Naive thymus-derived CD4-positive, alpha-beta T cell (primary cell): ENCODE data around the gene MORC1. TPM values are rescaled to one million over a fixed set of nuclear protein-coding genes. Genes with fewer than 3 reads are reported as not detected.

Experiments
- ATAC-seq: fragments of 150-1000 bp; cut with Tn5 transposase; 2 replicates; pipeline ENCODE4 v1.10.0; 2021; ENCODE audit warnings: mild to moderate bottlenecking, moderate library complexity
- CTCF ChIA-PET: fragments of 350-600 bp; sonication (Branson Sonifier 250); formaldehyde crosslinking; loops from one replicate; lab custom pipeline; 2021; ENCODE audit warnings: antibody characterized with exemption; lab: Charles Lee
- POLR2A ChIA-PET: fragments of 350-600 bp; sonication (Branson Sonifier 250); formaldehyde crosslinking; loops from one replicate; lab custom pipeline; 2021; ENCODE audit warnings: antibody characterized with exemption, inconsistent platforms; lab: Charles Lee
- DNase-seq, 9 donors: peaks; one replicate each; pipeline versions ENCODE4 v3.0.0 to v3.0.0-alpha.2; 2020 to 2022; ENCODE audit warnings: mixed read lengths in 1 of 9
- H3K27ac ChIP-seq: one replicate; pipeline ENCODE4 v1.7.0; 2013; ENCODE audit warnings: mild to moderate bottlenecking, low read depth, low read length, moderate library complexity
- H3K27me3 ChIP-seq, 2 donors: one replicate each; pipeline ENCODE4 v1.7.0; 2013; ENCODE audit warnings: low read length in 2 of 2, mild to moderate bottlenecking in 2 of 2, moderate library complexity in 2 of 2; ENCODE audit not compliant: control insufficient read depth in 2 of 2, insufficient read depth in 2 of 2
- H3K36me3 ChIP-seq, 3 experiments: 1 replicate in 2 of 3; 2 replicates in 1 of 3; pipeline ENCODE4 v1.7.0; 2013; ENCODE audit warnings: low read length in 3 of 3, mild to moderate bottlenecking in 3 of 3, moderate library complexity in 1 of 3; ENCODE audit not compliant: insufficient read depth in 3 of 3, control insufficient read depth in 2 of 3
- H3K4me1 ChIP-seq, 2 donors: one replicate each; pipeline ENCODE4 v1.7.0; 2013; ENCODE audit warnings: low read length in 2 of 2, mild to moderate bottlenecking in 2 of 2, moderate library complexity in 1 of 2; ENCODE audit not compliant: control insufficient read depth in 2 of 2, insufficient read depth in 2 of 2
- H3K4me3 ChIP-seq: 2 replicates; pipeline ENCODE4 v1.7.0; 2013; ENCODE audit warnings: mild to moderate bottlenecking, low read length
- H3K9me3 ChIP-seq, 3 experiments: 1 replicate in 2 of 3; 2 replicates in 1 of 3; pipeline ENCODE4 v1.7.0; 2013; ENCODE audit warnings: low read length in 3 of 3; ENCODE audit not compliant: control insufficient read depth in 2 of 3
- H3K27ac Mint-ChIP-seq, 9 donors: one replicate each; pipeline ENCODE4 v1.8.0; 2020 to 2022; ENCODE audit warnings: mixed read lengths in 9 of 9, mild to moderate bottlenecking in 8 of 9, moderate library complexity in 5 of 9, inconsistent platforms in 2 of 9
- H3K27me3 Mint-ChIP-seq, 5 donors: one replicate each; pipeline ENCODE4 v1.8.0; 2021 to 2022; ENCODE audit warnings: mixed read lengths in 5 of 5, mild to moderate bottlenecking in 1 of 5
- H3K36me3 Mint-ChIP-seq, 5 donors: one replicate each; pipeline ENCODE4 v1.8.0; 2020 to 2022; ENCODE audit warnings: mixed read lengths in 5 of 5, mild to moderate bottlenecking in 3 of 5, inconsistent platforms in 1 of 5
- H3K4me1 Mint-ChIP-seq, 7 donors: one replicate each; pipeline ENCODE4 v1.8.0; 2020 to 2022; ENCODE audit warnings: mixed read lengths in 7 of 7, mild to moderate bottlenecking in 3 of 7, inconsistent platforms in 1 of 7
- H3K4me3 Mint-ChIP-seq, 10 donors: one replicate each; pipeline ENCODE4 v1.8.0; 2020 to 2022; ENCODE audit warnings: mild to moderate bottlenecking in 10 of 10, mixed read lengths in 10 of 10, moderate library complexity in 6 of 10, inconsistent platforms in 2 of 10
- H3K9me3 Mint-ChIP-seq, 11 donors: one replicate each; pipeline ENCODE4 v1.8.0; 2020 to 2022; ENCODE audit warnings: mixed read lengths in 11 of 11, mild to moderate bottlenecking in 4 of 11, inconsistent platforms in 1 of 11, moderate library complexity in 1 of 11
- intact Hi-C, 2 donors: fragments of 100-400 bp; cut with micrococcal nuclease; formaldehyde crosslinking; loops; one replicate each; pipeline ENCODE4 v1.15.1; 2023
- polyA plus RNA-seq, 2 donors: library from polyadenylated mRNA; unstranded; fragments of 300-500 nt; fragmentation: Illumina TruSeq; gene quantifications; one replicate each; pipeline ENCODE4 v1.2.3, GENCODE V29; 2021
- total RNA-seq, 6 experiments: library from RNA in 5 of 6; stranded (reverse) in 5 of 6; gene quantifications; 1 replicate in 5 of 6; 2 replicates in 1 of 6; pipeline ENCODE4 v1.2.3 and lab custom pipeline; 2021 to 2026

MORC1 gene
- total and polyA plus RNA-seq, 7 experiments from 2014 or later: 0.12 TPM; not detected in 6

DNA sequence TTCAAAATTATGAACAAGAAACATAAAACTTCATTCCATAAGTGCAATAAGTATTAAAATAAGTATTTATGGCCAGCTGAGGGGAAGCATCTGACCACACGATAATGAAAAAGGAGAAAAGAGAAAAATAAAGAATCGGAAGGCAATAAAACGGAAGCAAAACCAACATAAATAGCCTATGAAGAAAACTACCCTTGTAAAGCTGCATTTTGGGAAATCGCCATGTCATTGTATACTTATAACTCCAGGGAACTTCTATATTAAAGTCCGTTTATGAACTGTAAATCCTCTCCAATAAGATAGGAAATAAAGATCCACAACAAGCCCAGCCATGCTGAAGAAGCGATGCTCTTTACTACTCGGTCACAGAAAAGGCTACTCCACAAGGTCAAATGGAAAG lies 47.7 kb downstream of the MORC1 start:
- CTCF ChIA-PET: no interaction called here
- POLR2A ChIA-PET: no interaction called here
- intact Hi-C loops: no loop called here
- Histone ChIP-seq H3K36me3 (no peaks in the 10 kb centered on the region), H3K27ac (no peak overlapping the region), H3K4me1 (no peaks in the 10 kb centered on the region), H3K27me3 (no peaks in the 10 kb centered on the region), H3K9me3 (no peaks in the 10 kb centered on the region), H3K4me3 (no peak overlapping the region)
- DNase-seq: no peak
- Mint-ChIP-seq H3K27ac (no peak overlapping the region), H3K4me1 (peaks cover 3 to 13% (median 7%) of the 10 kb centered on the region in 7 donors), H3K9me3 (no peaks in the 10 kb centered on the region), H3K36me3 (no peaks in the 10 kb centered on the region), H3K27me3 (peaks cover 23 to 42% (median 30%) of the 10 kb centered on the region in 5 donors), H3K4me3 (no peak overlapping the region)
- no peak for ATAC-seq

DNA sequence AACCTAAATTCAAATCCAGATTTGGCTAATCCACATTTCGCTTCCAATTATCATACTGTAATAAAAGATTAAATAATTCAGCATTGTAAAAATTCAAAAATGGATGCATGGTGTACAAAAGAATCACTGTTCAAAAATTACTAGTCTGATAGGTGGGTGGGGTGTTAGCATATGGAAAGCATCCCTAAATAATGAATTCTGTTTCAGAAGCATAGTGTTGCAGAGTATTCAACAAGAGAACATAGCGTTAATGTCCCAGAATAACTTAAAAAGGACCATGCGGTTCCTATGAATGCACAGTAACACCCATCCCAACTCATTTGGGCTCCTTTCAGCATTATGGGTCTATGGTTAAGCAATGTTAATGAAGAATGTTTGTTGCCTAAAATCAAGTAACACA lies 51.1 kb downstream of the MORC1 start:
- H3K27ac Mint-ChIP-seq: no peak overlapping the region
- no peak overlapping the region for H3K27ac ChIP-seq
- peaks cover 11 to 30% (median 15%) of the 10 kb centered on the region in 5 donors for H3K27me3 Mint-ChIP-seq
- no peaks in the 10 kb centered on the region for H3K36me3 Mint-ChIP-seq
- H3K9me3 ChIP-seq: no peaks in the 10 kb centered on the region
- H3K4me3 ChIP-seq: no peak overlapping the region
- peaks cover 0 to 5% (median under 1%) of the 10 kb centered on the region in 7 donors for H3K4me1 Mint-ChIP-seq
- no peaks in the 10 kb centered on the region for H3K9me3 Mint-ChIP-seq
- no peak overlapping the region for H3K4me3 Mint-ChIP-seq
- no peaks in the 10 kb centered on the region for H3K36me3 ChIP-seq
- DNase-seq (no peak), ATAC-seq (no peak)
- ChIA-PET POLR2A (no interaction called here), CTCF (no interaction called here)
- no peaks in the 10 kb centered on the region for H3K27me3 ChIP-seq
- H3K4me1 ChIP-seq: no peaks in the 10 kb centered on the region
- intact Hi-C loops: no loop called here

DNA sequence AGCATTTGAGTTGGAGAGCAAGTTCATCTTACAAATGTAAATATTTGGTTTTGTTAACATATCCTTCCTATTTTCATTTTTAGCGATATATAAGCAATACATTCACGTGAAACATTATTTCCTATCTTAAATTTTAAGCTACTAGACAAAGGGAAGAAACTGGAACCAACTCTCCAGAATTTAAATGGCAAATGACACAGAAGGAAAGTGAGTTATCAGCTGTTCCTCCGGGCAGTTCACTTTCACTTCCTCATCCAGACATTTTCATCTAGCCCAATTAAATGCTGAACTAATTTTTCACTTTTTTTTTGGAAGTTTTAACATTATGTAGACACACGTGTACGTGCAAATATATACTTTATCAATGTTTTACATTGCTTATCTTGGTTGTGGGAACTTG lies 58.7 kb downstream of the MORC1 start:
- Mint-ChIP-seq H3K4me1 (peaks cover 0 to 11% (median 0%) of the 10 kb centered on the region in 7 donors), H3K36me3 (no peaks in the 10 kb centered on the region), H3K4me3 (no peak overlapping the region), H3K9me3 (no peaks in the 10 kb centered on the region), H3K27me3 (peaks cover 13 to 35% (median 24%) of the 10 kb centered on the region in 5 donors), H3K27ac (no peak overlapping the region)
- no peak overlapping the region for H3K4me3 ChIP-seq
- H3K27ac ChIP-seq: no peak overlapping the region
- DNase-seq (no peak), ATAC-seq (no peak)
- H3K9me3 ChIP-seq: no peaks in the 10 kb centered on the region
- no peaks in the 10 kb centered on the region for H3K4me1 ChIP-seq
- H3K36me3 ChIP-seq: no peaks in the 10 kb centered on the region
- intact Hi-C loops: no loop called here
- CTCF ChIA-PET: interaction anchor here (1.0 to 1.3 kb wide), 2 partner anchors 8 to 15 kb away, joined by 3 to 4 read pairs; no protein-coding TSS in a partner anchor
- no peaks in the 10 kb centered on the region for H3K27me3 ChIP-seq
- POLR2A ChIA-PET: no interaction called here

GRCh38 chr3:109057616-109058015 lies 60.3 kb downstream of the MORC1 start:
- Histone ChIP-seq H3K4me3 (no peak overlapping the region), H3K27ac (no peak overlapping the region), H3K9me3 (no peaks in the 10 kb centered on the region), H3K27me3 (no peaks in the 10 kb centered on the region), H3K36me3 (no peaks in the 10 kb centered on the region), H3K4me1 (no peaks in the 10 kb centered on the region)
- H3K9me3 Mint-ChIP-seq: peaks cover 0 to 2% (median 0%) of the 10 kb centered on the region in 11 donors
- no peak for DNase-seq
- ChIA-PET CTCF (interaction anchor here (0.7 kb wide), 1 partner anchor 1563 kb away, joined by 3 read pairs; no protein-coding TSS in a partner anchor), POLR2A (no interaction called here)
- peaks cover 0 to 11% (median 0%) of the 10 kb centered on the region in 7 donors for H3K4me1 Mint-ChIP-seq
- no peak overlapping the region for H3K4me3 Mint-ChIP-seq
- no peak for ATAC-seq
- no peak overlapping the region for H3K27ac Mint-ChIP-seq
- intact Hi-C loops: no loop called here
- H3K36me3 Mint-ChIP-seq: peaks cover 0 to 2% (median 0%) of the 10 kb centered on the region in 5 donors
- peaks cover 15 to 33% (median 24%) of the 10 kb centered on the region in 5 donors for H3K27me3 Mint-ChIP-seq

GRCh38 chr3:109057056-109057455 lies 60.9 kb downstream of the MORC1 start:
- H3K9me3 ChIP-seq: no peaks in the 10 kb centered on the region
- Mint-ChIP-seq H3K27me3 (peaks cover 18 to 36% (median 24%) of the 10 kb centered on the region in 5 donors), H3K9me3 (peaks cover 0 to 4% (median 0%) of the 10 kb centered on the region in 11 donors), H3K4me1 (peaks cover 0 to 11% (median 0%) of the 10 kb centered on the region in 7 donors), H3K36me3 (peaks cover 0 to 5% (median 0%) of the 10 kb centered on the region in 5 donors), H3K27ac (no peak overlapping the region), H3K4me3 (no peak overlapping the region)
- no peaks in the 10 kb centered on the region for H3K36me3 ChIP-seq
- ChIA-PET POLR2A (no interaction called here), CTCF (no interaction called here)
- intact Hi-C loops: no loop called here
- H3K27me3 ChIP-seq: no peaks in the 10 kb centered on the region
- ATAC-seq (no peak), DNase-seq (no peak)
- H3K4me1 ChIP-seq: no peaks in the 10 kb centered on the region
- H3K27ac ChIP-seq: no peak overlapping the region
- H3K4me3 ChIP-seq: no peak overlapping the region

- H3K27me3 ChIP-seq: no peaks in the 10 kb centered on the region
- CTCF ChIA-PET: interaction anchor here (0.8 kb wide), 1 partner anchor 8 kb away, joined by 3 read pairs; no protein-coding TSS in a partner anchor
Measured at GRCh38 chr3:109050591-109051167, 67.3 kb downstream of the MORC1 start.

More at GRCh38 chr3:109050591-109051167, 67.3 kb downstream of the MORC1 start:
- H3K4me1 Mint-ChIP-seq: no peaks in the 10 kb centered on the region
- H3K9me3 Mint-ChIP-seq: peaks cover 0 to 4% (median 0%) of the 10 kb centered on the region in 11 donors
- DNase-seq: peak in 4 of 9 donors; percentile 3 to 23 (median 4)
- no peaks in the 10 kb centered on the region for H3K36me3 ChIP-seq
- no peak overlapping the region for H3K27ac Mint-ChIP-seq
- H3K36me3 Mint-ChIP-seq: peaks cover 0 to 5% (median 0%) of the 10 kb centered on the region in 5 donors
- no peak overlapping the region for H3K27ac ChIP-seq
- H3K9me3 ChIP-seq: no peaks in the 10 kb centered on the region
- POLR2A ChIA-PET: no interaction called here
- H3K4me1 ChIP-seq: no peaks in the 10 kb centered on the region
- no peak overlapping the region for H3K4me3 ChIP-seq
- peak; percentile 46 for ATAC-seq
- intact Hi-C loops: loop anchor here in 1 of 2 donors (1.0 kb wide), 1 partner anchor 32 kb away; no protein-coding TSS in a partner anchor
- no peak overlapping the region for H3K4me3 Mint-ChIP-seq
- peaks cover 0 to 9% (median 4%) of the 10 kb centered on the region in 5 donors for H3K27me3 Mint-ChIP-seq
